ENCODE data around the gene MARCHF3. TPM values are rescaled to one million over a fixed set of nuclear protein-coding genes. Genes with fewer than 3 reads are reported as not detected.
A peak's percentile ranks its signal among the peaks of the same experiment; 100 is the strongest.

Gene MARCHF3
- total and polyA plus RNA-seq, 8 donors, result 2.8 to 7.5 (median 3.9) TPM

- no peak overlapping the region for H3K27ac ChIP-seq
- 43 to 45% methylated on average over 3 of the region's 3 CpGs for WGBS, 2 donors
- FAIRE-seq, result no peak
- no peaks in the 10 kb centered on the region for H3K36me3 ChIP-seq
- TF ChIP-seq, protein P1, sequence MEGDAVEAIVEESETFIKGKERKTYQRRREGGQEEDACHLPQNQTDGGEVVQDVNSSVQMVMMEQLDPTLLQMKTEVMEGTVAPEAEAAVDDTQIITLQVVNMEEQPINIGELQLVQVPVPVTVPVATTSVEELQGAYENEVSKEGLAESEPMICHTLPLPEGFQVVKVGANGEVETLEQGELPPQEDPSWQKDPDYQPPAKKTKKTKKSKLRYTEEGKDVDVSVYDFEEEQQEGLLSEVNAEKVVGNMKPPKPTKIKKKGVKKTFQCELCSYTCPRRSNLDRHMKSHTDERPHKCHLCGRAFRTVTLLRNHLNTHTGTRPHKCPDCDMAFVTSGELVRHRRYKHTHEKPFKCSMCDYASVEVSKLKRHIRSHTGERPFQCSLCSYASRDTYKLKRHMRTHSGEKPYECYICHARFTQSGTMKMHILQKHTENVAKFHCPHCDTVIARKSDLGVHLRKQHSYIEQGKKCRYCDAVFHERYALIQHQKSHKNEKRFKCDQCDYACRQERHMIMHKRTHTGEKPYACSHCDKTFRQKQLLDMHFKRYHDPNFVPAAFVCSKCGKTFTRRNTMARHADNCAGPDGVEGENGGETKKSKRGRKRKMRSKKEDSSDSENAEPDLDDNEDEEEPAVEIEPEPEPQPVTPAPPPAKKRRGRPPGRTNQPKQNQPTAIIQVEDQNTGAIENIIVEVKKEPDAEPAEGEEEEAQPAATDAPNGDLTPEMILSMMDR (IDR thresholded peaks at IDR 0.05), result no peak
- ATAC-seq, result no peak
- no peaks in the 10 kb centered on the region for H3K4me1 ChIP-seq
- intact Hi-C loops (cut with DNase I), result no loop called here
- no peak overlapping the region for H3K4me3 ChIP-seq
- no peak for DNase-seq
- no peaks in the 10 kb centered on the region for H3K27me3 ChIP-seq
- H3K9me3 ChIP-seq, result no peaks in the 10 kb centered on the region
These were observed 44.1 kb upstream of the MARCHF3 start for GRCh38 chr5:127074466-127074865.

DNA sequence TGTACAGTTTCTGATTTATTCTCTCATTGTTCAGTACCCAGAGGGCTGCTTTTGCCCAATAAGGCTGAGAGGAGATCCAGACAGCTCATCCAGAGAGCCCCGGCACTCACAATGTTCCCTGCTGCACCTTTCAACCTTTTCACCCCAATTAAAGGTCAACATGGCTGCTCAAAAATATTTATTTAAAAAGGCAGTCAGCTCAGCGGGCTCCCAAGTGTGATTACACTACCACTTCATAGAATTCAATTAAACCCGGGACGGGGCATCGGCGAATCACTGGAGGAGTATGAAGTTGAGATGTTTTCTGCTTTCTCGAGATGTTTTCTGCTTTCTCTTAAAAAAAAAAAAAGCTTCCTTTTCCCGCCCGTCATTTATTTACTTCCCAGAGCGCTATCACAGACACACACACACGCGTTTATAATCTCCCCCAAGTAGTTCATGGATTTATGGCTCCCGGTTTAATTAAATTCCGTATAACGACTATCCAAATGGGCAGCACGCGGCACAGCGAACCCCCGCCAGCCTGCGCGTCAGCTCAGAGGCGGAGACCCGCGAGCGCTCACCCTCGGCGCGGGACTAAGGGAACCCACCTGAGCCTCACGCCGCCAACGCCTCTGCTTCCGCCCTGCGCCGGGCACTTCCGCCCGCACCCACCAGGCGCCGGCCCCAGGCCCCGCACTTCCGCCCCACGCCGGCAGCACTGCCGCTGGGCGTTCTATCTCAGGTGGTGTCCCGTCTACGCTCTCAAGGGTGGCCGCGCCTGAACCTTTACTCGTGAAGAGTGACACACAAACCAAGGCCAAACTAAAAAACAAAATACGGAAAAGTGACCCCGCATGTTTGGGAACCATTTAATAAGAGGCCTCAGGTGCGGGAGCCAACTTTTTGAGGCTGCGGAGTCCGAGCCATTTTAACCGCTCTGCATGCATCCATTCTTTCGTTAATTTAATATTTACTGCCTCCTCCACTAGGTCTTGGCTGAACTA is 42.8 kb upstream of the MARCHF3 start, which contains the start of gene C5orf63:
C5orf63 (minus strand) TSS at position 642 of the 986 bp plus-strand sequence. CDS start 14,507 bp downstream, outside the sequence.
- FAIRE-seq (no peak), ATAC-seq (peak; percentile 97 to 99 (median 98)), DNase-seq (peak; percentile 53 to 85 (median 67))
- Histone ChIP-seq H3K36me3 (no peaks in the 10 kb centered on the region), H3K4me3 (peak within 1 kb of the TSS; percentile 40 to 73 (median 58)), H3K9me3 (no peaks in the 10 kb centered on the region), H3K27me3 (no peaks in the 10 kb centered on the region), H3K4me1 (no peaks in the 10 kb centered on the region), H3K27ac (peak within 1 kb of the TSS; percentile 12 to 41 (median 22))
- intact Hi-C loops (cut with DNase I), result no loop called here
- TF ChIP-seq, protein P1 (IDR thresholded peaks at IDR 0.05), result peak in 3 of 4 donors; percentile 16 to 43 (median 43)
- 10% methylated on average over 56 of the region's 56 CpGs for WGBS, 2 donors

DNA sequence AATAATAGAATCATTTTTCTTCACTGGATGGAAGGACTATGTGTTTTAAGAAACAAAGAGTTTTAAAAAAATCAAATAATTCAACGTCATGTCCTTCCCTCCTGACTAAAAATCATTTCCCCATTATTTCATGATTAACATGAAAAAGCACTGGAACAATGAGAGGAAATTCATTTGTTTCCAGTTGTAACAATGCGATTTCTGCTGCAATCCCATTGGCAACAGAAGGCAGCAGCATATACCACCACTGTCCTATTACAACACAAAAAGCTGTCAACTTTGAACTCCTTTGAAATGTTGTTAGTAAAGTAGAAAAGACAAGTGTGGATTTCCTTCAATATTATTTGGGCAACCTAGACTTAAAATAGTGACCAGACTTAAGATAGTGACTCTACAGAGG is 39.9 kb upstream of the MARCHF3 start:
- intact Hi-C loops (cut with DNase I), result no loop called here
- no peak for ATAC-seq
- no peak overlapping the region for H3K27ac ChIP-seq
- DNase-seq, result no peak
- no peaks in the 10 kb centered on the region for H3K4me1 ChIP-seq
- no peaks in the 10 kb centered on the region for H3K27me3 ChIP-seq
- no peaks in the 10 kb centered on the region for H3K9me3 ChIP-seq
- WGBS, 2 donors, result 89 to 92% methylated on average over 2 of the region's 2 CpGs
- H3K36me3 ChIP-seq, result no peaks in the 10 kb centered on the region
- TF ChIP-seq, protein P1 (IDR thresholded peaks at IDR 0.05), result no peak
- FAIRE-seq, result no peak
- no peak overlapping the region for H3K4me3 ChIP-seq

DNA sequence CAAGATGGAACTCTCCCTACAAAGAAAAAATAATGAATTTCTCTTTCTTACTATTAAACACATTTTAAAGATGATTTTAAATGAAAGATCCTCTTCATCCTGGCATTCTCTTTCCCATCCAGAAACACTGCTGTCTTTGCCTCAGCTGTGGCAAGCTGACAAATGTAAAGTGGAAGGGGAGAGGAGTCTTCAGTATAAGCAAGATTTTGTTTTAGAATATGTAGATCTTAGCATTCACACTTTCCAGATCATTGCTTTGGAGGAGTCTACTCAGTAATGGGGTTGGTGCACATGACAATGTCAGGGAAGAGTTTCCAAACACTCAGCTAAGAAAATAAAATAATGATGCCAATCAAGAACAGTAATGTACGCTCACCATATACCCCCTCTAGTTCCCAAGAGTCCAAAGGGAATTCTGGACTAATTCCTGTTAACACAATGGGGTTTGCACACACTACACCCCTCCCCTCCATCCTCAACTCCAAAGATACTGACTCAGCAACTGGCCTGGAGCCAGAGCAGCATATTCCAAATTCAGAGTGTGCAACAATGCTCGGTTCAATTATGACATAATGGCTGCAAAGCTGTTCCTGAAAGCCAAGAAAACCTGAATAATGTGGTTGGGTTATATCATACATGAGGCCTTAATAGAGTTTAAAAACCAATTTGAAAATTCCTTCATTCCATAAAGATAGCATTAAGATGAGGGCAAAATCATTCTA is 38.3 kb upstream of the MARCHF3 start:
- no peaks in the 10 kb centered on the region for H3K4me1 ChIP-seq
- H3K9me3 ChIP-seq, result no peaks in the 10 kb centered on the region
- 69 to 71% methylated on average over 2 of the region's 2 CpGs for WGBS, 2 donors
- H3K27ac ChIP-seq, result no peak overlapping the region
- no peak for FAIRE-seq
- DNase-seq, result no peak
- ATAC-seq, result no peak
- H3K36me3 ChIP-seq, result no peaks in the 10 kb centered on the region
- H3K27me3 ChIP-seq, result no peaks in the 10 kb centered on the region
- no peak overlapping the region for H3K4me3 ChIP-seq
- intact Hi-C loops (cut with DNase I), result no loop called here
- TF ChIP-seq, protein P1 (IDR thresholded peaks at IDR 0.05), result no peak

Data from pancreas (tissue), 10 donors.